Measurements from ENCODE around the gene ITGB2. TPM values are rescaled to one million over a fixed set of nuclear protein-coding genes. Genes with fewer than 3 reads are reported as not detected.

Gene ITGB2
- total RNA-seq, 6 donors from 2014 or later: 73.1 to 435 (median 149) TPM

DNA sequence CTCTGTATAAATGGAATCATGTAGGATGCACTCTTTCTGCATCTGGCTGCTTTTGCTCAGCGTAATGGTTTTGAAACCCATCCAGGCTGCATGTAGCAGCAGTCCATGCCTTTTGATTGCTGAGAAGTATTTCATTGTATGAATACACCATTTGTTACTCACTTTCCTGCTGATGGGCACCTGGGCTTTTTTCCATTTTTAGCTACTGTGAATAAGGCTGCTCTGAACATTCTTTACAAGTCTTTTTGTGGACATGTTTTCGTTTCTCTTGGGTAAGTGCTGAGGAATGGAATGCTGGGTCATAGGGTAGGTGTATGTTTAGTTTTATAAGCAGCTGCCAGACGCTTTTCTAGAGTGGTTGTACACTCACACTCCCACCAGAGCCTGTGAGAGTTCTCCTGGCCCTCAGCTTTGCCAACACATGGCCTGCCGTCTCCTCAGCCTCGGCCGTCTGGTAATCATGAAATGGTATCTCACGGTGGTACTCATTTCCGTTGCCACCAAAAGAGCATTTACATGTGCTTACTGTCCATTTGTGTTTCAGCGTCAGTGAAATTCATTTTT lies 41.8 kb upstream of the ITGB2 start:
- 67 to 70% methylated on average over 9 of the region's 9 CpGs for WGBS, 2 donors
- Histone ChIP-seq H3K27me3 (no peaks in the 10 kb centered on the region), H3K27ac (peak overlapping the region; percentile 38 to 60 (median 58)), H3K36me3 (peaks cover 0 to 23% (median 3%) of the 10 kb centered on the region in 4 donors), H3K4me3 (no peak overlapping the region), H3K4me1 (peaks cover 28 to 62% (median 33%) of the 10 kb centered on the region in 4 donors), H3K9me3 (no peaks in the 10 kb centered on the region)
- DNase-seq: no peak
- peak in 1 of 2 donors; percentile 58 for ATAC-seq (ENCODE audit: low FRiP score in 2 of 2)
- TF ChIP-seq EP300 (IDR thresholded peaks at IDR 0.05) (peak in 1 of 4 donors; percentile 11), POLR2AphosphoS5 (IDR thresholded peaks at IDR 0.05) (peak; percentile 21 to 43), POLR2A (IDR thresholded peaks at IDR 0.05) (no peak)
- TF ChIP-seq, protein P1, sequence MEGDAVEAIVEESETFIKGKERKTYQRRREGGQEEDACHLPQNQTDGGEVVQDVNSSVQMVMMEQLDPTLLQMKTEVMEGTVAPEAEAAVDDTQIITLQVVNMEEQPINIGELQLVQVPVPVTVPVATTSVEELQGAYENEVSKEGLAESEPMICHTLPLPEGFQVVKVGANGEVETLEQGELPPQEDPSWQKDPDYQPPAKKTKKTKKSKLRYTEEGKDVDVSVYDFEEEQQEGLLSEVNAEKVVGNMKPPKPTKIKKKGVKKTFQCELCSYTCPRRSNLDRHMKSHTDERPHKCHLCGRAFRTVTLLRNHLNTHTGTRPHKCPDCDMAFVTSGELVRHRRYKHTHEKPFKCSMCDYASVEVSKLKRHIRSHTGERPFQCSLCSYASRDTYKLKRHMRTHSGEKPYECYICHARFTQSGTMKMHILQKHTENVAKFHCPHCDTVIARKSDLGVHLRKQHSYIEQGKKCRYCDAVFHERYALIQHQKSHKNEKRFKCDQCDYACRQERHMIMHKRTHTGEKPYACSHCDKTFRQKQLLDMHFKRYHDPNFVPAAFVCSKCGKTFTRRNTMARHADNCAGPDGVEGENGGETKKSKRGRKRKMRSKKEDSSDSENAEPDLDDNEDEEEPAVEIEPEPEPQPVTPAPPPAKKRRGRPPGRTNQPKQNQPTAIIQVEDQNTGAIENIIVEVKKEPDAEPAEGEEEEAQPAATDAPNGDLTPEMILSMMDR (IDR thresholded peaks at IDR 0.05): no peak

DNA sequence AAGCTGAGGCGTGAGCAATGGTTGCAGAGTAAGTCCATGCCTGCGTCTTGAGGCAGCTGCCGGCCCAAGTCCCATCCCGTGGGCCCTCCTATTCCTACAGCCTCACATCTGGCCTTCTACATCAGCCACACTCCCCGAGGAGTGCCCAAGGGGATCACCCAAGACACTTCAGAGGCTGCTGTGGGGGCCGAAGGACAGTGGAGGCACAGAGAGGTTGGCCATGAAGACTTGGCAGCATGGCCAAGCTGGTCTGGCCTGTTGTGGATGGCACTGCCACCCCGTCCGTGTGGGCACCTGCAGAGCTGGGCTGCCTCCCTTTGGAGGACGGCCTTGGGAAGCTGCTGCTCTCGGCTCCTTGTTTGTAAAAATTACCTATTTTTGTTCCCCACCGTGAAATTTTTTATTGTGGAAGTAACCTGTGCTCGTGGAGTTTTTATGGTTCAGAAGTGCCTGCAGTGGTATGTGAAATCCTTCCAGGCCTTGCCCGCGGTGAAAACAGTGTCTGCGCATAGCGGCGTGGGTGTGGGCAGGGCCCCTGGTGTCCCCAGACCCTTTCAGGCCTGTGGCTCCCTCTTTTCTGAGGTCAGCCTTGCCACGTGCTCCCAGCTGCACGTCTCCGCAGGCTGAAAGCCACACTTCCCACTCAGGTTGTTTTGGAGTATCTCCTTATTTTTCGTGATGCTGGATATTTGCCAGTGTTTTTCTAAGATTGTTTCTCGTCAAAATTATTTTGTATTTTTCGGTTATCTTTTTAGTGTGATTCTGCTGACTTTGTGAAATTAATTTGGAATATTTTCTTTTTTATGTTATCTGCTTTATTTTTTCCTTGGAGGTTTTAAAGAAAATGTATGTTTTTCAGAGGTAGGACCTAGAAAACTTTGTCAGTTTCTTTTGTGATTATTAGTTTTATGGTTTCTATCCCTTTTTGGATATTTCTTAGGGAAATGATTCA lies 39.7 kb upstream of the ITGB2 start:
- TF ChIP-seq POLR2A (IDR thresholded peaks at IDR 0.05): no peak
- no peak for TF ChIP-seq EP300 (IDR thresholded peaks at IDR 0.05)
- no peak for TF ChIP-seq POLR2AphosphoS5 (IDR thresholded peaks at IDR 0.05)
- TF ChIP-seq, protein P1 (IDR thresholded peaks at IDR 0.05): no peak
- DNase-seq (peak in 1 of 2 donors; percentile 54), ATAC-seq (ENCODE audit: low FRiP score in 2 of 2) (no peak)
- H3K27ac ChIP-seq: peak overlapping the region; percentile 50 to 78 (median 60)
- peaks cover 0 to 33% (median 11%) of the 10 kb centered on the region in 4 donors for H3K36me3 ChIP-seq
- peaks cover 15 to 41% (median 15%) of the 10 kb centered on the region in 4 donors for H3K4me1 ChIP-seq
- no peaks in the 10 kb centered on the region for H3K27me3 ChIP-seq
- 92 to 94% methylated on average over 23 of the region's 23 CpGs for WGBS, 2 donors
- H3K9me3 ChIP-seq: no peaks in the 10 kb centered on the region
- H3K4me3 ChIP-seq: no peak overlapping the region

DNA sequence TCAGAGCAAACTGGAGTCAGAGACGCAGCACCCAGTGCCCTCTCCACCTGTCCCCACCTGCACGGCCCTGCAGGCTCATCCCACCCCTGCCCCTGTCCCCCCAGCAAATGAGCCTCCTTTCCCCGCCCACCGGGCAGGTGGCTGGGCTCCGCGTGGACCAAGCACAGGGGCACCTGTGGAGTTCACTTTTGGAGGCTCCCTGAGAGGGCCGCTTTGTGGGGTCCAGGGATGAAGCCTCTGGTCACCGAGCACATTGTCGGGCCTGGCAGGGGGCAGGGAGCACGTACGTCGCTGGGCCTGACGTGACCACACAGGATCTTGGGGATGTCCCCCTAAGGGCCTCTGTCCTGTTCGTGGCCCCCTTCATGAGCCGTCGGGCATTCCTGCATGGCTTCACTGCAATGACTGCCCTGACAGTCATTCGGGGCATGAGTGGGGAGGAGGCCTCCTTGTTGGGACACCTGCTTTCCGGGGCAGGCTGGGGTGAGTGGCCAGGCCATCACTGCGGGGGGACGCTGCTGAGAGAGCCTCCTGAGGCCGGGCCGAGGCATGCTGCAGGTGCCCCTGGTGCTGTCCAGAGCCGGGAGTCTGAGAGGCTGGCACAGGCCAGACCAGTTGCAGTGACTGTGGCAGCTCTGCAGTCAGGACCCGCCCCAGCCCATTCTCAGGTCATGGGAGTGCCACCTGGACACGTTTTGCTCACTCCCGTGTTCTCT lies 38.8 kb upstream of the ITGB2 start:
- ATAC-seq (ENCODE audit: low FRiP score in 2 of 2): no peak

DNA sequence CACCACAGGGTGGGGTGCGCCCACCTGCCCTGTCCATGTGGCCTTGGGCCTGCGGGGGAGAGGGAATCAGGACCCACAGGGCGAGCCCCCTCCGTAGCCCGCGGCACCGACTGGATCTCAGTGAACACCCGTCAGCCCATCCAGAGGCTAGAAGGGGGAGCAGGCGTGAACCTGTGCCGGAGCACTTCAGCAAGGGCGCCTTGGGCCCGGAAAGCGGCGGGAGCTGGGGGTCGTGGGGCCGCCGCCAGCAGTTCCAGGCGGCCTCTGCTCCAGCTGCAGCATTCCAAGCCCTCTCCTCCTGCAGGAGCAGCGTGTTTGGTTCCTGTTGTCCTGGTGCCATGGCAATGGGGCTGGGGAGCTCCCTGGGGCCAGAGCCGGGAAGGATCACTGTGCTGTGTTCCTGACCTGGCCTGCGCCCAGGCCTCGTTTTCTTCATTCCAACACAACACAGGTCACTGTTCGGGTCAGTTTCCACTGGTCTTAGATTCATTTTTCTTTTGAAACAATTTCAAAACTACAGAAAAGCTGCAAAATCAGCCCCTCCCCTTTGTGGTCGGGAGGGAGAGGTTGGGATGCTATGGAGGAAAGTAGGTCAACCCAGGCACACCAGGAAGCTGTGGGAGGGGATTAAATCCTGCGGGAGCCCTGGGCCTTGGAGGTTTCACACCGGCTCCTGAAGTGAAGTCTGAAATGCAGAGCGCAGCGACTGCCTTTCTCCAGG lies 37.9 kb upstream of the ITGB2 start:
- Histone ChIP-seq H3K9me3 (no peaks in the 10 kb centered on the region), H3K4me1 (peaks cover 12 to 29% (median 15%) of the 10 kb centered on the region in 4 donors), H3K27ac (peak overlapping the region; percentile 56 to 78 (median 60)), H3K27me3 (no peaks in the 10 kb centered on the region), H3K4me3 (no peak overlapping the region), H3K36me3 (peaks cover 0 to 37% (median 13%) of the 10 kb centered on the region in 4 donors)
- WGBS, 2 donors: 74 to 75% methylated on average over 23 to 25 of the region's 28 CpGs
- TF ChIP-seq, protein P1 (IDR thresholded peaks at IDR 0.05): no peak
- TF ChIP-seq POLR2AphosphoS5 (IDR thresholded peaks at IDR 0.05) (peak; percentile 70 to 72), EP300 (IDR thresholded peaks at IDR 0.05) (peak in 2 of 4 donors; percentile 59 to 75)
- peak; percentile 61 to 85 for ATAC-seq (ENCODE audit: low FRiP score in 2 of 2)
- DNase-seq: peak in 1 of 2 donors; percentile 84

More for the DNA sequence above, 38.8 kb upstream of the ITGB2 start:
- Histone ChIP-seq H3K9me3 (no peaks in the 10 kb centered on the region), H3K36me3 (peaks cover 0 to 34% (median 11%) of the 10 kb centered on the region in 4 donors), H3K4me3 (no peak overlapping the region), H3K27ac (peak overlapping the region; percentile 50 to 78 (median 60)), H3K27me3 (no peaks in the 10 kb centered on the region), H3K4me1 (peaks cover 12 to 32% (median 15%) of the 10 kb centered on the region in 4 donors)
- no peak for TF ChIP-seq EP300 (IDR thresholded peaks at IDR 0.05)
- TF ChIP-seq, protein P1 (IDR thresholded peaks at IDR 0.05): no peak
- no peak for TF ChIP-seq POLR2A (IDR thresholded peaks at IDR 0.05)
- TF ChIP-seq POLR2AphosphoS5 (IDR thresholded peaks at IDR 0.05): no peak
- 67 to 89% methylated on average over 1 to 20 of the region's 26 CpGs for WGBS, 2 donors
- DNase-seq: peak in 1 of 2 donors; percentile 70
